Coronary artery (tissue), 2 donors: ENCODE measurements around the gene USP28.
"Not testable (repeated sequence)": the region's sequence is repeated elsewhere in the genome, so short reads cannot be mapped to it uniquely, and the experiment has no call there.

Experiments used
- DNase-seq: peaks from one replicate; pipeline ENCODE4 v3.0.0-alpha.2; 2017; ENCODE audit warnings: low spot score
- H3K27ac ChIP-seq, 2 donors: fragments of 200-600 bp; sonication (generic); one replicate each; pipeline ENCODE4 v1.5.1; 2016 to 2019
- H3K4me3 ChIP-seq: fragments of 200-600 bp; sonication (generic); 2 replicates; pipeline ENCODE4 v1.5.1; 2016; ENCODE audit warnings: mild to moderate bottlenecking, moderate library complexity
- CTCF ChIP-seq: fragments of 200-600 bp; sonication (generic); IDR thresholded peaks from one replicate; pipeline ENCODE4 v1.5.1; 2019; ENCODE audit warnings: antibody characterized with exemption

The USP28 gene

DNA sequence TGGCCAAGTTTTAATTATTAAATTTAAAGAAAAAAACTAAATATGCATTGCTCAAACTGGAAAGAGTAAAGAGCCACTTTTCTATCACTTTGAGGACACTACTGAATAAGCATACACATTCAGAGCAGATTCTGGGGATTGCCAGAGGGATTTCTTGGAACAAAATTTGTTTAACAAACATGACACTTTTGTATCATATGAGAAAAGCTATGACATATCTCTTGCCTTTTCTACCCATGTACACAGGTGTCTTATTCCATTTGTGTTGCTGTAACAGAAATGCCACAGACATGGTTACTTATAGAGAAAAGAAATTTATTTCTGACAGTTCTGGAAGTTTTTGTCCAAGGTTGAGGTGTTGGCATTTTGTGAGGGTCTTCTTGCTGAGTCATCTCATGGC is 13.5 kb upstream of the USP28 start:
- Histone ChIP-seq H3K27ac (no peak overlapping the region), H3K4me3 (no peak overlapping the region)
- no peak for TF ChIP-seq CTCF
- DNase-seq: no peak

- no peak overlapping the region for H3K4me3 ChIP-seq
- no peak for DNase-seq
- TF ChIP-seq CTCF: no peak
- no peak overlapping the region for H3K27ac ChIP-seq
Measured at GRCh38 chr11:113885897-113886296, 10.5 kb upstream of the USP28 start.

GRCh38 chr11:113884361-113884836 is 9.0 kb upstream of the USP28 start:
- no peak for TF ChIP-seq CTCF
- Histone ChIP-seq H3K4me3 (no peak overlapping the region), H3K27ac (no peak overlapping the region)
- DNase-seq: no peak

DNA sequence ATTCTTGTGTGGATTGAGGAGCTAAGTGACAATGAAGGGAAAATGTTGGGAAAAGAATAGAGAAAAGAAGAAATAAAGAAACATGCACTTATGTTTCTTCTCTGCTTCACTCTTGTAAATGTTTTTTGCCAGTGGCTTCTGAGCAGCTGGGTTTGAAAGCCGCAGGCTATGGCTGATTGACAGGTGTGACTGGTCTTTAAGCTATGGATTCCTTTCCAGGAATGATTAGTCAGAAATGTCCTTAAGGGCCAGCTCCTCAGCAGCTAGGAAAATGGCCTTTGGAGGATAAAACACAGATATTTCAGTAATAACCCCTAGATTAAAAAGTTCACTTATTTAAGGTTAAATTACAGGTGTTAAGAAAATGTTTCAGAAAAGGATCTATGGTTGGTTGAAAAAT is 6.5 kb upstream of the USP28 start:
- no peak for TF ChIP-seq CTCF
- no peak overlapping the region for H3K27ac ChIP-seq
- no peak for DNase-seq
- H3K4me3 ChIP-seq: no peak overlapping the region

DNA sequence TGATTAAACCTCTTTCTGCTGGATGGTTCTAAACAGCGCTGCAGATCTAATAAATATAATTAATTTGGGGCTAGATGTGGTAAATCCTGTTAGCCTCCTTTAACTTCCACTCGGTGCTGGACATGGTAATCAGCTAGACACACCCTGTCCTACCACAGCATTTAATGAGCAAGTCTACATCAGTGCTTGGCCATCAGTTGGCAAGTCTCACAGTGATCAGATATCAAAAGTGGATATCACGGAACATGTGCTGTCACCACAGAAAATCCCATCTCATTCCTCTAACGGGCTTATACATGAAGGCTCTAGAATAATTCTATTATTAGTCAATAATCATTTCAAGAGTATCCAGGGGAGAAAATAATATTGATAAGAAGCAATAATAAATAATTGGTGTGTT is 5.6 kb upstream of the USP28 start:
- no peak for DNase-seq
- Histone ChIP-seq H3K27ac (no peak overlapping the region), H3K4me3 (no peak overlapping the region)
- TF ChIP-seq CTCF: no peak

- DNase-seq, H3K27ac ChIP-seq: not testable (repeated sequence)
Measured at GRCh38 chr11:113879446-113879845, 4.1 kb upstream of the USP28 start.

DNA sequence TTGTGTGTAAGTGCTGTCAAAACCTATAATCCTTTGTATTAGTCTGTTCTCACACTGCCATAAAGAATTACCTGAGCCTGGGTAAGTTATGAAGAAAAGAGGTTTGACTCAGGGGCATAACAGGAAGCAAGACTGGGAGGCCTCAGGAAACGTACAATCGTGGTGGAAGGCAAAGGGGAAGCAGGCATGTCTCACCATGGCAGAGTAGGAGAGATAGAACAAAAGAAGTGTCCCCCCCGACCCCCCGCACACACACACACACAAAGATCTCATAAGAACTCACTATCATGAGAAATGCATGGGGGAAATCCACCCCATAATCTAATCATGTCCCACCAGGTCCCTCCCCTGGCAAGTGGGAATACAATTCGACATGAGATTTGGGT is 2.3 kb upstream of the USP28 start:
- Histone ChIP-seq H3K4me3 (no peak overlapping the region), H3K27ac (no peak overlapping the region)
- TF ChIP-seq CTCF: no peak
- DNase-seq: no peak

More at GRCh38 chr11:113879446-113879845, 4.1 kb upstream of the USP28 start:
- H3K4me3 ChIP-seq: not testable (repeated sequence)
